GM18858 (cell line): ENCODE results near the gene PRKCA.

Source experiments
- ATAC-seq: cut with Tn5 transposase; IDR thresholded peaks from one replicate; pipeline ENCODE4 v1.9.1; 2021; ENCODE audit not compliant: unreplicated experiment

The PRKCA gene

DNA sequence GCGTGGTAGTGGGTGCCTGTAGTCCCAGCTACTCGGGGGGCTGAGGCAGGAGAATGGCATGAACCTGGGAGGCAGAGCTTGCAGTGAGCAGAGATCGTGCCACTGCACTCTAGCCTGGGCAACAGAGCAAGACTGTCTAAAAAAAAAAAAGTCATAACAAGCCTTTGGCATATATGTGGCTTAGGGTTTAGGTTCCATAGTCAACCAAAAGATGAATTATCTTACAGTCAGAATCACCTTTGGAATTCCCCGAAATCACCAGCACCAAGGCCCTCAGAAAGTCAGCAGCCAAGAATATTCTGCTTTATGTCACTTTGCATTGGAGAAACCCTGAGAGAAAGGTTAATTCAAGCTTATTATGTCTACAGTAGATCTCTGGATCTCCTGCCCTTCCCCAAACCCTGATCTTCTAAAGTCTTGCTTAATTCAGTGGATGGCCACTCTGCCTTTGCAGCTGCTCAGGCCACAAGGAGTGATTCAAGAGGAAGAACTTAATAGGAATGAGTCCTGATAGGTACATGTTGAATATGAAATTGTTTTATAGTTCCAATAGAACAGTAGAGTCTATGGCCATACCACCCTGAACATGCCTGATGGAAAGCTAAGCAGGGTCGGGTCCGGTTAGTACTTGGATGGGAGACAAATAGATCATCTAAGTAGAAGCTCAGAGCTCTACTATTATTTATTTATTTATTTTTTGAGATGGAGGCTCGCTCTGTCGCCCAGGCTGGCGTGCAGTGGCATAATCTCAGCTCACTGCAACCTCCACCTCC is 336.5 kb downstream of the PRKCA start:
- ATAC-seq: no peak

DNA sequence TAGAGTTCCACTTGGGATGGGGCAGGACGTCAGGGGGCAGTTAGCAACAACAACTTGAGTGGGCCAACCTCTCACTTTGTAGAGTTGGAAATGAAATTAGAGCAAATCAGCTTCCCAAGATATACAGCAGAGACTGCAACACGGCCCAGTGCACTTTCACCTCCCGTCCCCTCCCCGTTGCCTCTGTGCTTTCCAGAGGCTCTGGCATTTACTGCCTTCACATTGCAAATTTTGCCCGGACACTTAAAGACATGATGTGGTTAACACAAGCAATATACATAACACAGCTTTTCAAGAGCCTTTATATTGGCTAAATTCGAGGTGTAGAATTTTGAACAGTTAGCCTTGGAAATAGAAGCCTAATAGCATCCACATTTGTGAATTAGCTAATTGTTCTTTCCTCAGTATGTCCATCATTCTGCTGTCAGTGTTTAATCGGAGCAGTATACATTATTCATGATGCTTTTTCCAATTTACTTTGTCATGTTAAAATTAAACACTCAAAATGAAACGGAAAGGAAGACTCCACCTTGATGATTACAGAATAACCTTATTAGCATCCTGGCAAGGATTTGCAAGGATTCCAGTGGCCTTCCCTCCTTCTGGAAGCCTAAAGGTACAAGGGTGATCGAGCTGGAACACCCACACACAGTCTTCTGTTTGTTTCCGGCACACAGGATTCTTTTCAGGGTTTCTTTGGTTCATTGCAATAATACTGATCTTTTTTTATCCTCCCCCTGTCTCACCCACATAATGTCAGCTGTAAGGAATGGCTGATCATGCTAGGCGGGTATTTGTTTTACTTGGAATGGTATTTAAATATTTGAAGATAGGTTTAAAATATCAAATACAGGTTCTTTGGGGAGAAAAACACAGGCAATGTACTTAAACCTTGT is 341.6 kb downstream of the PRKCA start:
- ATAC-seq: no peak

DNA sequence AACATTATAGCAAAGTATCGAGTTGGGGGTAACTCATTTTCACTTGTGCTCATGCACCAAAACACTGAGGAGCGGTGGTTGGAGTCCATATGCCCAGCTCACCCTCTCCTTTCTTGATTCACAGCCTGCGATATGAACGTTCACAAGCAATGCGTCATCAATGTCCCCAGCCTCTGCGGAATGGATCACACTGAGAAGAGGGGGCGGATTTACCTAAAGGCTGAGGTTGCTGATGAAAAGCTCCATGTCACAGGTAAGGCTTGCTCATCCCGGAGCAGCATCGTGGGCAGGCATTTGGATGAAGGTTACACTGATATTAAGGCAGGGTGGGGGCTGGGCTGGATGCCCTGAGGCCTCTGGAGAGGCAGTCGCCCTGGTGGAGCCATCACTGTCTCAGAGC is 342.8 kb downstream of the PRKCA start:
- ATAC-seq: no peak

DNA sequence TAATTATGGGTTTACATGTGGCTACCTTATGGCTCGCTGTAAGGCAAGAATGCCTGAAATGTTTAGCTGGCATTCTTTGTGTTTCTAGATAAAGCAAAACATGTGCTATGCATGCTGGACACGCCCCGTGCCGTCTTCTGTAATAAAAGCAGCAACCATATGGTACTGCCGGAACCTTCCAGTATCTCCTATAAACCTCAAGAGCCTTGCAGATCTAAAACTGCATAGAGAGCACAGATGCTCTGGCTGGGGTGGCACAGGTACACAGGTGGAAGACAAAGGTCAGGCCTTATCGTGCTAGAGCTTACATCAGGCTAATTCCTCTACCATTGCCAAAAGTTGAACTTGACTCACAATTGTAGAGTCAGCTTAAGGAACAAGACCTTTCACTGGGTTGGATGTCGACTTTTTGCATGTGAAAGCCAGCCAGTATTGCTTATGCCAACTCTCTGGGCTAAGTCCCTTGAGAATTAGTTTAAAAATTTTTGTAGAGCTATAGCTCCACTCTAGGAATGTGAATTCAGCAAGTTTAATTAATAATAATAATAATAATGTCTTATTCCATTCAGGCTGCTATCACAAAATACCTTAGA is 345.1 kb downstream of the PRKCA start:
- no peak for ATAC-seq

DNA sequence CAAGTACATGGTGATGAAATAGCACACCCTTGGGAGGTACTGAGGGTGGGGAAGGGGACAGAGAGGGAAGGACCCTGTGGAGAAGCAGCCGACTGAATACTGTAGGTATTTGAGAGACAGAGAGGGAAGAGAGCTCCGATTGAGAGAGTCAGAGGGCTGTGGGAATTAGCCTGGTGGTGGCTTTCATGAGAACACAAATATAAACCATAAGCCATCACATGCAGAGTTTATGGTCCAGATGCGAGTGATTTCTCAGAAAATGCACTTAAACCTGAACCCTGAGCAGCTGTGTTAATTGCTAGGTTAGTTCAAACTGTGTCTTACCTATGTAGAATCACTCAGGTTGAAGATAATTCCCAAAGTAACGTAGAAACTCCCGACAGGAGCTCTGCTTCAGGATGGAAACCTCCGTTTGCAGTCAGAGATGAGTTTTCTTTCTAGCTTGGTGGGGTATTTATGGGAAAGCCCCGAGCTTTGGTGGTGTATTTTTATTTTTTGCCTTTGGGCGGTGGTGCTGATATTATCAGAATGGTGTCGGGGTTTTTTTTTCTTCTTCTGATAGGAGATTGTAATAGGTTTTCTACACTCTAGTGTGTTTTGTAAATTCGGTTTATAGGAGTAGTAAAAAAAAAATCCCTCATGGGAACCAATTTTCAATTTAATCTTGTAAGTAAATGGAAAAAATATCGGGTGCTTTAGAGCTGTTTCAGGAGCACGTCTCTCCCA is 347.6 kb downstream of the PRKCA start:
- ATAC-seq: no peak

DNA sequence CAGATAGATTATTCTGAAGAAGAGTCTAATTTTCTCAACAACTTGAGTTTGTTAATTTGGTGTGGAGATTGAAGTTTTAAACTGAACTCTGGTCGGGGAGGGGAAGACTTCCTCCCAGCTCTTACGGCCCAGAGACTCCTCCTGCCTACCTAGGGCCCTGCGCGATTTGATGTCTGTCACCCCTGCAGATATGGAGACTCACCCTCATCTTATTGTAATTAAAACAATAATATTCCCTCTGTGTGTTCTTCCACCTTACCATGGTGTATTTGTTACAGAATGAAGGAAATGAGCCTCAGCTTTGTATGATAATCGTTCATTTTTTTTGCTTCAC is 348.1 kb downstream of the PRKCA start:
- ATAC-seq: no peak

DNA sequence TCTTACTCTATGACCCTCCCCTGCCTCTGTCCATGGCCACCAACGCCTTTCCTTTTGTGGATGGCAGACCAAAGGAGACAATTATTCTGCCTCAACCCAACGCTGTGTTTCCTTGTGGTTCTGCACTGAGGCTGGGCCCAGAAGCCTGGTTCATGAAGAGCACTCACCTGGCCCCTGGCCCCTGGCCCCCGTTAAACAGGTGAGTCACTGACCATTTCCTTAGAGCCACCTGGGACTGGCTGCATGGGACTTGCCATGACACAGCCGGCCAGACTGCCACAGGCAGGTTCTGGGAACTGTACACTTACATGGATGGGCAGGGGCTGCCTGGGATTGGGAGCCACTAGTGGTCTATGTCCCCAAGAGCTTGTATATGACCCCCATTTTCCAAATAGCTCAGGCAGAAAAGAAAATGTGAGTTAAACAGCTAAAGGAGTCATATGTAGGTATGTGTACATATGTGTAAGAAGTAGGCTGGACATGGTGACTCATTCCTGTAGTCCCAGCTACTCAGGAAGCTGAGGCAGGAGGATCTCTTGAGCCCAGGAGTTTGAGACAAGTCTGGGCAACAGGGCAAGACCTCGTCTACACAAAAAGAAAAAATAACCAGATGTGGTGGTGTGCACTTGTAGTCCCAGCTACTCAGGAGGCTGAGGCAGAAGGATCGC is 350.6 kb downstream of the PRKCA start:
- ATAC-seq: no peak

DNA sequence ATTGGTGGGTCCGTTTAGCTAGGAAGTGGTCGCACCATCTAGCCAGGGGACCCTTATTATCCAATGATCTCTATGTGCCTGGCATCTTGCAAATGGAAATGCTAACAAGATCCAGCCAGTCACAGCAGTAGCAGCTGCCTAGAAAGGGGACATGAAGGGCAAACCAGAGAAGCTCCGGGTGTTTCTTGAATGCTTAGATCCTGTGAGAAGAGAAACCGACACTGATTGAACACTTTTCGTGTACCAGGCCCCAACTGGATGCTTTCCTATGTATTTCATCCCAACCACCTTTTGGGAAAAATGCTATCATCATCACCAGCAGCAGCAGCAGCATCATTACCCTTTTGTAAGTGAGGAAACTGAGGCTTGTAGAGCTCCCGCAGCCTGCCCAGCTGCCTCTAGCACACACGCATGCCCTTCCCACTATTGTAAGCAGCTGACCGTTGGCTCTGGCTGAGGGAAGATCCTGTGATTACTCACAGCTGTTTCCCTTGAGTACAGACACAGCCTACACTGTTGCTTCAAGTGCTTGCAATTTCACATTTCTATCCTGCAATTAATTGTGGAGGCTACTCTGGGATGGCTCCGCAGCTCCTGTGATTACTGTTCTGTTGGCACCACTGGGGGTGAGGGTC is 351.8 kb downstream of the PRKCA start:
- ATAC-seq: no peak

DNA sequence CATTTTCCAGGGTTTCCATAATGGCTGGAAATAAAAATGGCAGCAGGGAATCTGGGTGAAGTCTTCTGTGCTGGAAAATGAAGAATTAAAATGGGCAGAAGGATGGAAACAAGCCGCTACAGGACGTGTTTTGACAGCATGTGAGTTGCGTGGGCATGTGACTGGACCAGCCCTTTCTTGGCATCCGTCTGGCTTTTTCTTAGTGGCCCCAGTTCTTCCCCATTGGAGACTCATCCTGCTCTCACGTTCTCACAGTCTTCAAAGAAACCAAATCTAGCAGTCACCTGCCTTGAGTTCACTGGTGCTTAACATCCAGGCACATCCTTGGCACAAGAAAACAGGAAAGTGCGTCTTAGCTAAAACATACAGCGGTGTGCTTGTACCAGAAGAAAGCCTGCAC is 352.4 kb downstream of the PRKCA start:
- ATAC-seq: no peak

DNA sequence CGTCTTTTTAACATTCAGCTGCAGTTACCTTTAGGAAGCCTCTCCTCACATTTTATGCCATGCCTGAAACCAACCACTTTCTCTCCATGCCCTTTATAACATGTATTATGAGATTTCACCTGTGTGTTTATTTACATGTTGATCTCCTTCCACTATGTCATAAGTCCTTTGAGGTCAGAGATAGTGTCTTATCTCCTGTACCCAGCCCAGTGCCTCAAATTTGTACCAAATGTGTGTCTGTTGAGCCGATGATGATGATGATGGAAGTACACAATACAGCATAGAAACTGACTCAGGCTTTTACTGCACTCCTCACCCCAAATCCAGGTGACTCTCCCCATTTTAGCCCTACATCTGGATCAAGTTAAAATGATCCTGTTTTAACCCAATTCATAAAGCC is 353.0 kb downstream of the PRKCA start:
- no peak for ATAC-seq

DNA sequence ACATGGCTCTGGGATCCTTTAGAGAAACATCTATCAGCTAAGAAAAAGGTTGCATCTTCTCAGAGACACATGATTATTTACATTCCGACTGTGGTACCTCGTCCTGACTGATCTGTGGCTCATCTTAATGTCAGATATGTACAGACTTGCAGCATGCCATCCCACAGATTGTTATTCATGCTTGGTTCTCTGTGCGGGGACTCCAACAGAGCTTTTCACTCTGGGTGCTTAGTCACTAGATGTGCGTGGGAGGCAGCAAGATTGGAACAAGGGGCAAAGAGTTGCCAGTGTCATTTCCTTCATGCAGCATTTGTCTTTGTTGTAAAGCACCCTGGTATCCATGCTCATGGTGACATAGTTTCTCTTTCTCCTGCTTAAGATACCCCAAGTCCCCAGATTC is 353.4 kb downstream of the PRKCA start:
- no peak for ATAC-seq

DNA sequence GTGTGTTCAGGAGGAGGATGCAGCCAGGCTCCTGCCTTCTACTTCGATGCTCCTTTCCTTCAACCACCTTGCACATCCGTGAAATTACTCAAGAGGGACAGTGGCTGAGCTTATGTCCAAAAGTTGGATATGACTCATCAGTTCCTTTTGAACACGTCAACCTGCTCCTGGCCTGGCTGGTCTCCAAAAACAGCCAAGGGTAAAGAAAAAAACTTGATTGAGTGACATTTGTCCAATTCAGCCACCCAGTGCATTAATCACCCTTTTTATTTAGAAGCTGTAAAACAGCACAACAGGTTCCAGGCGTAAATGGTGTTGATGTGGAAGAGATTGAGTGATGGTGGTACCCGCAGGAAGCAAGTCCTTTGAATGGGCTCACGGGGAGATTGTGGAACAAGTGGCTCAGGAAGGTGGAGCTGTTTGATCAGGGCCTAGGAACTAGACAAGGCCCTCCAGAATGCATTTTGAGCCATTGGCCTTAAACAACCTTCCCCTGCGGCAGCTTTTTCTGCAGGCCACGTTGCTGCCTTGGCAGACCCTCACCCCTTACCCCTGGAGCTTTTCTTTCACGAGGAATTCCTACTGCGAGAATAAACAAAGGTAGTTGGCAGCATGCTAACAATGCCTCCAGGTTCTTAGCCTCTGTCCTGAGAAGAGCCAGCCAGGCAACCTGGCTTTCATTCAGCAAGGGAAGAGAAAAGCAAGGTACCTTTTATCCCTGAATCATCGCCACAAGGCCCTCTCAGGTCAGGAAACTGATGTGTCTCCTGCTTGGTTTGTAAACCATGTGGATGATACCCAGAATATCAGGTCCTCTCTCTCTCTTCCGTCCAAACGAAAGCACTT is 359.2 kb downstream of the PRKCA start:
- ATAC-seq: no peak

DNA sequence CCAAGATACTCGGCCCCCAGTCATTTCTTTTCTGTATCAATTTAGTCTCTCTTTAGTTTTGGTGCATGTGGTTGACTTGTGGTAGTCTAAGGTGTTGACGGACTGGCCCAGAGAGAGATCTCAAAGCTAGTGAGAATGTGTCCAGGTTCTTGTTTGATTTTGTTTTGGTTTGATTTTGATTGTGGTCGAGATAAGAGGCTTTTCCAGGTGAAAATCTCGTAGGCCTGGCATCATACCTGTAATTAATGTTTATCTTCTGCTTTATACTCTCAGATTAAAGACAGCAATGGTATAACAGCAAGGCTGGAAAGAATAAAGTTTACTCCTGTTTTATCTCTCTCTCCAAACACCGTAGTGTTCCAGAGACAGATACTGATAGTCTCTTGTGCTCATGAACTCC is 360.1 kb downstream of the PRKCA start:
- no peak for ATAC-seq

DNA sequence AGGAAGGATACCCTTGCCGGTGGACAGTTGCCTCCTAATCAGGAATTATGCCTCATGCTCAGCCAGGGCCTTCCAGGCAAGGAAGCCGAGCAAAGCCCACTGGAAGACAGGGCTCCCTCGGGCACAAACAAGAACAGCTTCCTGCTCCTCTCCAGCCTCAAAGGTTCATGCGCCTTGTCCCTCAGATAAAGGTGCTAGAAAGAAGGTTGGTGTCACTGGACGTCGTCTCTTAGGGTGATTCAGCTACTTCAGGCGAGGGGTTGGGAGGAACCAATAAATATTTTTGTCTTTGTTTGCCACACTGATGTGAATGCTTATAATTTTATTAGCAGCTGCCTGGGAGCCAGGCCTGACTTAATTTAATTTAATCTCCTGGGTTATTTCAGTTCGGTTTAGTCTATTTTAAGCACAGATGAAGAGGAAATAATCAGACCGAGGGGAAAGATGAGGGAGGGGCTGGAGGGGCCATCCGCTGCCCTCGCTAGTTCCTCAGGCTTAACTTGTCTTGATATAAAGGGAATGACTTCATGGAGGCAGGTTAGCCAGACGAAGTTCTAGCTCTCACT is 360.7 kb downstream of the PRKCA start:
- ATAC-seq: no peak

DNA sequence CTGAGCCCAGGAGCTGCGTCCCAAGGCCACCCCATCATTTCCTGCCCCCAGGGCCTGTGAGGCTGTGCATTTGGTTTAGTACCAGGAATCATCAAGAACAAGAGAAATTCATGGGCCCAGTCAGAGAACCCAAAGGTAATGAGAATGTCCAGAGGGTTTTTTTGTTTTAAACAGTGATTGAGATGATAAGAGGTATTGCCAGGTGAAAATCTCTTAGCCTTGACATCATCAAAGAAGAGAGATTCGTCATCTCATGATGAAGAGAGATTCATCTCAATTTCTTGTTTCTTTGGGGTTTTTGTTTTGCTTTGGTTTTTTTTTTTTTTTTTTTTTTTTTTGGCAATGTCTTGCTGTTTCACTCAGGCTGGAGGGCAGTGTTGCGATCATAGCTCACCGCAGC is 361.9 kb downstream of the PRKCA start:
- no peak for ATAC-seq

DNA sequence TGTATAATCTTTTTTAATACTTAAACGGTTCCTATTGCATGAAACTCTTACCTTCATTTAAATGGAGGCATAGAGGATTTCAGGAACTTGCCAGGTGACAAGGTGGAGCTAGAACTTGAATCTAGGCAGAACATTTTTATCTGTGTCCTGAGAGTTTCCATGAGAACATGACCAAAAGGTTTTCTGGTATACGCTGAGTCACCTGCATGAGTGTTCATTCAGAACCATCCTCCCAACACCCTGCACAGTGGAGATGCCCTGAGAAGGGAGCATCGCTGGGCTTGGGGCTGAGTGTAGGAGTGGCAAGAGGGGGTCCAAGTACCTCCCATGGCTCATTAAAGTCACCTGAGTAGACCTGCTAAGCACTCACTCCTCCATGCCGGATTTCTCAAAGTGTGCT is 362.8 kb downstream of the PRKCA start:
- no peak for ATAC-seq

DNA sequence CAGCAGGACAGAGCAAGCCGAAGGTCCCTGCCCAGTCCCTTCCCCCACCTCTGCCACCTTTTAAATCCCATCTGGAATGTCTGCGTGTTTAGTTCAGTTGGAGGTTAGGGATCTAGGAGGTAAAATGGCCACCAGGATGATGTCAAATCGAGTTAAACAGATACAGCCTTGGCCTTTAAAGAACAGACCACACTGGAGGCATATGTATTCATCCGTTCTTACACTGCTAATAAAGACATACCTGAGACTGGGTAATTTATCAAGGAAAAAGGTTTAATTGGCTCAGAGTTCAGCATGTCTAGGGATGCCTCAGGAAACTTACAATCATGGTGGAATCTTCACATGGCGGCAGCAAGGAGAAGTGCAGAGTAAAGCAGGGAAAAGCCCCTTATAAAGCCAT is 364.7 kb downstream of the PRKCA start:
- no peak for ATAC-seq

DNA sequence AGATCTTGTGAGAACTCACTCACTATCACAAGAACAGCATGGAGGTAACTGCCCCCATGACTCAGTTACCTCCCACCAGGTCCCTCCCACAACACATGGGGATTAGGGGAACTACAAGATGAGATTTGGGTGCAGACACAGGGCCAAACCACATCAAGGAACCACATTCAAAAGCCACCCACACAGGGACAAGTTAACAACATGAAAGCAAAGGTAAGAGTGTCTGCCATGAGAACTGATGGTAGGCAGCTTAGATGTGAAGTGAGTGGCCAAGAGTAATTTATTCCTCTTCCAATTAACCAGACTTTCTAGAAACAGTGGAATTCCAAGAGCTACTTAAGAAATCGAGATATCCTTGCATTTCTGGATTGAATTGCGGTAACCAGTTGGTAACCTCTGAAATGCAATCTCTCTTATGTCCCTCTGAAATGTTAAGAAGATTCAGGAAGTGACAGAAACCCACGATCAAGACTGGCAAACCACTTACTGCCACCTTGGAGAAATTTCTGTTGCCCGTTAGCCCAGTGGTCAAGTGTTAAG is 365.1 kb downstream of the PRKCA start:
- no peak for ATAC-seq

DNA sequence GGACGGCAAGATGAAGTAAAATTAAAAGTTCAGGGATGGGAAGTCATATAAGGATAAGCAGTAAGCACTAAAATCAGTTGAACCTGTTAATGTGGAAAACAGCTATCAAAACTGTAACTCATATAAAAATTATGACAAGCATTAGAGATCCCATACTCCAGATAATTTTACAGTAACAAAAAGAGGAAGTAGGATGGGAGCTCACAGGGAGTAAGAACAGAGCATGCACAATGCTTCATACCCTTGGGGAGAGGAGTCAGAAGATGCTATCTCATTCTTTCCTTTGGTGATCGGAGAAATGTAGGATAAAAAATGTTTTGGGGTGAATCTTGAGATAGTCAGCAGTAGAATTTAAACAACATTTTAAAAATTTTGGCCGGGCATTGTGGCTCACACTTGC is 367.8 kb downstream of the PRKCA start:
- no peak for ATAC-seq
